Osteocyte (in vitro differentiated cells): ENCODE data around the gene POLR1B. TPM values are rescaled to one million over a fixed set of nuclear protein-coding genes. Genes with fewer than 3 reads are reported as not detected.
"Not testable (repeated sequence)": the region's sequence is repeated elsewhere in the genome, so short reads cannot be mapped to it uniquely, and the experiment has no call there.

ENCODE experiments used
- DNase-seq: peaks from one replicate; pipeline ENCODE4 v3.0.0; 2021; ENCODE audit warnings: mixed read lengths; ENCODE audit not compliant: unreplicated experiment; ENCODE audit errors: extremely low spot score
- H3K27ac Mint-ChIP-seq: one replicate; pipeline ENCODE4 v1.8.0; 2021; ENCODE audit warnings: mild to moderate bottlenecking, mixed read lengths; ENCODE audit not compliant: unreplicated experiment
- H3K27me3 Mint-ChIP-seq: one replicate; pipeline ENCODE4 v1.8.0; 2021; ENCODE audit warnings: mixed read lengths; ENCODE audit not compliant: unreplicated experiment
- H3K36me3 Mint-ChIP-seq: one replicate; pipeline ENCODE4 v1.8.0; 2021; ENCODE audit warnings: mixed read lengths; ENCODE audit not compliant: unreplicated experiment
- H3K4me1 Mint-ChIP-seq: one replicate; pipeline ENCODE4 v1.8.0; 2021; ENCODE audit warnings: mixed read lengths; ENCODE audit not compliant: unreplicated experiment
- H3K4me3 Mint-ChIP-seq: one replicate; pipeline ENCODE4 v1.8.0; 2021; ENCODE audit warnings: mild to moderate bottlenecking, moderate library complexity, mixed read lengths; ENCODE audit not compliant: unreplicated experiment
- H3K9me3 Mint-ChIP-seq: one replicate; pipeline ENCODE4 v1.8.0; 2021; ENCODE audit warnings: mixed read lengths; ENCODE audit not compliant: unreplicated experiment
- total RNA-seq: library from RNA; stranded (reverse); gene quantifications from 2 replicates; pipeline ENCODE4 v1.2.1, GENCODE V29; 2021
- TF ChIP-seq, protein P1 (sequence below): fragments of 200-600 bp; sonication (generic); IDR thresholded peaks from 2 replicates; pipeline ENCODE4 v1.5.0; 2021; ENCODE audit warnings: antibody characterized with exemption, mild to moderate bottlenecking, moderate library complexity

POLR1B gene
- total RNA-seq, 1 donor from 2014 or later: 17.1 TPM

DNA sequence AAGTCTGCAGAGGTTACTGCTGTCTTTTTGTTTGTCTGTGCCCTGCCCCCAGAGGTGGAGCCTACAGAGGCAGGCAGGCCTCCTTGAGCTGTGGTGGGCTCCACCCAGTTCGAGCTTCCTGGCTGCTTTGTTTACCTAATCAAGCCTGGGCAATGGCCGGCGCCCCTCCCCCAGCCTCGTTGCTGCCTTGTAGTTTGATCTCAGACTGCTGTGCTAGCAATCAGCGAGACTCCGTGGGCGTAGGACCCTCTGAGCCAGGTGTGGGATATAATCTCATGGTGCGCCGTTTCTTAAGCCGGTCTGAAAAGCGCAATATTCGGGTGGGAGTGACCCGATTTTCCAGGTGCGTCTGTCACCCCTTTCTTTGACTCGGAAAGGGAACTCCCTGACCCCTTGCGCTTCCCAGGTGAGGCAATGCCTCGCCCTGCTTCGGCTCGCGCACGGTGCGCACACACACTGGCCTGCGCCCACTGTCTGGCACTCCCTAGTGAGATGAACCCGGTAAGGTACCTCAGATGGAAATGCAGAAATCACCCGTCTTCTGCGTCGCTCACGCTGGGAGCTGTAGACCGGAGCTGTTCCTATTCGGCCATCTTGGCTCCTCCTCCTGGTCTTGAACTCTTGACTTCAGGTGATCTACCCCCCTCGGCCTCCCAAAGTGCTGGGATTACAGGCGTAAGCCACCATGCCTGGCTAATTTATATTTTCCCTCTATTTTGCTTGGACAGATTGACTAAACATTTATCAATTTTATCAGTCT lies 32.8 kb upstream of the POLR1B start:
- not testable (repeated sequence) for DNase-seq, H3K4me3 Mint-ChIP-seq, H3K27me3 Mint-ChIP-seq, H3K9me3 Mint-ChIP-seq, H3K4me1 Mint-ChIP-seq
- Mint-ChIP-seq H3K36me3 (peaks cover 12% of the 10 kb centered on the region), H3K27ac (peak overlapping the region; percentile 61)

DNA sequence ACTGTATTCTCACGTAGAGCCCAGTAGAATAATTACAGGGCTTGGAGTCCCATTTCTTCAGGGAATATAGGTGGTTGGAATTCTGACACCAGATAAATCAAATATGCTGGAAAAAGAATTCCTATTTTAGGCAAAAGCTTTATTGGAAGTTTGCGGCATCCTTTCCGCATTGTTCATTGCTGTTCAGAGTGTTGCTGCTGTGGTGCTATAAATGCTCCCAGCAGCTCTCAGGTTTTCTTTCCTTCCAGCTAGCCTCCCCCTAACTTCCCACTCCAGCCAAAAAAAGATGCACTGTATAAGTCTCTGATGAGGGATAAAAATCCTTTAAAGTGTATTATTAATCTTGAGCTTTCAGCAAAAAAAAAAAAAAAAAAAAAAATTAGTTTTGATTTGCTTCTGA lies 25.5 kb upstream of the POLR1B start:
- no peaks in the 10 kb centered on the region for H3K9me3 Mint-ChIP-seq
- H3K4me3 Mint-ChIP-seq: no peak overlapping the region

DNA sequence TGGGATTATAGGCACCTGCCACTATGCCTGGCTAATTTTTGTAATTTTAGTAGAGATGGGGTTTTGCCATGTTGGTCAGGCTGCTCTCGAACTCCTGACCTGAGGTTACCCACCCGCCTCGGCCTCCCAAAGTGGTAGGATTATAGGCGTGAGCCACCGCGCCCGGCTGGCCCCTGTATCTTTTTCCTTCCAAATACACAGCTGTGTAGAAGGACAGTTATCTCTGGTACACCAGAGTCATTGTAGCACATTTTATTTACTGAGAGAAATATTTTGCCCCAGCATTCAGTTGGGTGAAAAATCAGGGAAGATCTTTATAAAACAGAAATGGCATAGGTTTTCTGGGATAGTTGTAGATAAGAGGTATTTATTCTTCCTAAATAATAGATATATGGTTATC lies 23.5 kb upstream of the POLR1B start:
- no peaks in the 10 kb centered on the region for H3K9me3 Mint-ChIP-seq
- no peaks in the 10 kb centered on the region for H3K4me1 Mint-ChIP-seq
- no peak for DNase-seq
- TF ChIP-seq, protein P1, sequence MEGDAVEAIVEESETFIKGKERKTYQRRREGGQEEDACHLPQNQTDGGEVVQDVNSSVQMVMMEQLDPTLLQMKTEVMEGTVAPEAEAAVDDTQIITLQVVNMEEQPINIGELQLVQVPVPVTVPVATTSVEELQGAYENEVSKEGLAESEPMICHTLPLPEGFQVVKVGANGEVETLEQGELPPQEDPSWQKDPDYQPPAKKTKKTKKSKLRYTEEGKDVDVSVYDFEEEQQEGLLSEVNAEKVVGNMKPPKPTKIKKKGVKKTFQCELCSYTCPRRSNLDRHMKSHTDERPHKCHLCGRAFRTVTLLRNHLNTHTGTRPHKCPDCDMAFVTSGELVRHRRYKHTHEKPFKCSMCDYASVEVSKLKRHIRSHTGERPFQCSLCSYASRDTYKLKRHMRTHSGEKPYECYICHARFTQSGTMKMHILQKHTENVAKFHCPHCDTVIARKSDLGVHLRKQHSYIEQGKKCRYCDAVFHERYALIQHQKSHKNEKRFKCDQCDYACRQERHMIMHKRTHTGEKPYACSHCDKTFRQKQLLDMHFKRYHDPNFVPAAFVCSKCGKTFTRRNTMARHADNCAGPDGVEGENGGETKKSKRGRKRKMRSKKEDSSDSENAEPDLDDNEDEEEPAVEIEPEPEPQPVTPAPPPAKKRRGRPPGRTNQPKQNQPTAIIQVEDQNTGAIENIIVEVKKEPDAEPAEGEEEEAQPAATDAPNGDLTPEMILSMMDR: no peak
- H3K4me3 Mint-ChIP-seq: no peak overlapping the region
- no peak overlapping the region for H3K27ac Mint-ChIP-seq
- H3K27me3 Mint-ChIP-seq: no peaks in the 10 kb centered on the region
- peaks cover 59% of the 10 kb centered on the region for H3K36me3 Mint-ChIP-seq

More for the DNA sequence above, 25.5 kb upstream of the POLR1B start:
- Mint-ChIP-seq H3K4me1 (no peaks in the 10 kb centered on the region), H3K27ac (no peak overlapping the region), H3K36me3 (peaks cover 46% of the 10 kb centered on the region), H3K27me3 (no peaks in the 10 kb centered on the region)
- no peak for DNase-seq
- TF ChIP-seq, protein P1: no peak

DNA sequence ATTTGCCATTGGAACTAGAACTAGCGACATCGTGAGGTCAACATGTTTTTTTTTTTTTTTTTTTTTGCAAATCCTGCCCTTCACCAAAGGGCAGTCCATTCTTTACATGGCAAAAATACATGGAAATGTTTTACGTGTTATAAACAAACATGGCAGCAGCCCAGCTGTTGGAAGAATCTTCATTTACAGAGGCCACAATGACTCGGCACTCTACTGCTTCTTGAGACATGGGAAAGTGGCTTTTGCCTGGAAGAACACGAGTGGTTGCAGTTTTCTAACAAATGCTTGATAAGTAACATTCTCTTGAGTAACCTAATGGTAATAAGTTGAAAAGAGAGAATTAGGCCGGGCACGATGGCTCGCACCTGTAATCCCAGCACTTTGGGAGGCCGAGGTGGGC lies 22.8 kb upstream of the POLR1B start:
- H3K9me3 Mint-ChIP-seq: no peaks in the 10 kb centered on the region
- no peaks in the 10 kb centered on the region for H3K4me1 Mint-ChIP-seq
- H3K27me3 Mint-ChIP-seq: no peaks in the 10 kb centered on the region
- no peak overlapping the region for H3K4me3 Mint-ChIP-seq
- TF ChIP-seq, protein P1: no peak
- DNase-seq: no peak
- peaks cover 59% of the 10 kb centered on the region for H3K36me3 Mint-ChIP-seq
- H3K27ac Mint-ChIP-seq: no peak overlapping the region

DNA sequence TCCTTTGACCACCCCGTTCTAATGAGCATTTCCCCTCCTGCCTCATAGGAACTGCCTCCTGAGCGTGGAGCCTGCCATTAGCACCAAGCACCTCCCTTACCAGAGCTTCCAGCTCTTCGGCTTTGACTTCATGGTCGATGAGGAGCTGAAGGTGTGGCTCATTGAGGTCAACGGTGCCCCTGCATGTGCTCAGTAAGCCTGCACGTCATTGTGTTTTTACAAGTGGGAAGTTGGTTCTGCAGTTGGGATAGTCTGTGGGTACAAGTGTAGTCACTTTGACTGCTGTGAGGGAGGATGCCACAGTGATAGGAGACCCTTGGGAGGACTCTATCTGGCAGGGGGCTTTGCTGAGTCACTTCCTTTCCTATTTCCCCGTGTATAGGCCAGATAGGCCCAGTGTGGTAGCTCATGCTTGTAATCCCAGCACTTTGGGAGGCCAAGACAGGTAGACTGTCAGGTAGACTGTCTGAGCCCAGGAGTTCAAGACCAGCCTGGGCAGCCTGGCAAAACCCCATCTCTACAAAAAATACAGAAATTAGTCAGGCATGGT lies 22.0 kb upstream of the POLR1B start:
- DNase-seq: no peak
- H3K4me1 Mint-ChIP-seq: no peaks in the 10 kb centered on the region
- TF ChIP-seq, protein P1: no peak
- no peak overlapping the region for H3K4me3 Mint-ChIP-seq
- no peak overlapping the region for H3K27ac Mint-ChIP-seq
- no peaks in the 10 kb centered on the region for H3K27me3 Mint-ChIP-seq
- H3K9me3 Mint-ChIP-seq: no peaks in the 10 kb centered on the region
- peaks cover 51% of the 10 kb centered on the region for H3K36me3 Mint-ChIP-seq
